Tibial nerve (tissue), 4 donors: ENCODE data around the gene MCC. TPM values are rescaled to one million over a fixed set of nuclear protein-coding genes. Genes with fewer than 3 reads are reported as not detected.

ENCODE experiments used
- DNase-seq, 2 donors: peaks; one replicate each; pipeline ENCODE4 v3.0.0-alpha.2; 2019; ENCODE audit warnings: low spot score in 2 of 2
- H3K27ac ChIP-seq, 4 donors: fragments of 200-600 bp; sonication (generic) in 3 of 4; one replicate each; pipeline ENCODE4 v1.5.1; 2017 to 2019; ENCODE audit warnings: mild to moderate bottlenecking in 1 of 4
- H3K27me3 ChIP-seq, 2 donors: fragments of 200-600 bp; sonication (generic) in 1 of 2; one replicate each; pipeline versions ENCODE4 v1.5.1 to v1.6.0; 2017 to 2019
- H3K36me3 ChIP-seq, 3 donors: fragments of 200-600 bp; sonication (generic); one replicate each; pipeline ENCODE4 v1.5.1; 2018 to 2019
- H3K4me1 ChIP-seq, 4 donors: fragments of 200-600 bp; sonication (generic) in 3 of 4; one replicate each; pipeline ENCODE4 v1.5.1; 2017 to 2019
- H3K4me3 ChIP-seq, 4 donors: fragments of 200-600 bp; sonication (generic) in 3 of 4; one replicate each; pipeline ENCODE4 v1.5.1; 2017 to 2019; ENCODE audit warnings: mild to moderate bottlenecking in 1 of 4, moderate library complexity in 1 of 4
- H3K9me3 ChIP-seq, 4 donors: fragments of 200-600 bp; sonication (generic) in 3 of 4; one replicate each; pipeline ENCODE4 v1.5.1; 2017 to 2019
- EP300 ChIP-seq, 2 donors: sonication (generic); formaldehyde crosslinking; IDR thresholded peaks; one replicate each; pipeline ENCODE4 v1.6.1; 2017; ENCODE audit warnings: antibody characterized with exemption in 2 of 2, mild to moderate bottlenecking in 1 of 2
- POLR2A ChIP-seq, 2 donors: fragments of 450-650 bp; IDR thresholded peaks; one replicate each; pipeline ENCODE4 v1.6.1; 2017; ENCODE audit warnings: antibody characterized with exemption in 2 of 2, mild to moderate bottlenecking in 2 of 2, moderate library complexity in 2 of 2
- WGBS, 2 donors: methylation state at CpG; one replicate each; pipeline ENCODE4 v1.1.5; 2018; 5-methylcytosine and 5-hydroxymethylcytosine counted together
- total RNA-seq, 4 donors: library from RNA; depleted of rRNA; stranded (reverse); fragments of >200 nt; gene quantifications; one replicate each; pipeline ENCODE4 v1.1.0, GENCODE V29; 2016
- TF ChIP-seq, protein P1 (sequence below), 5 experiments: fragments of 200-600 bp in 3 of 5; fragments of 450-650 bp in 2 of 5; sonication (generic) in 3 of 5; IDR thresholded peaks; one replicate each; pipeline ENCODE4 v1.5.1; 2016 to 2019; ENCODE audit warnings: antibody characterized with exemption in 5 of 5, mild to moderate bottlenecking in 3 of 5, moderate library complexity in 2 of 5

MCC gene
- total RNA-seq, 4 donors from 2014 or later: 55.5 to 122 (median 80.9) TPM

DNA sequence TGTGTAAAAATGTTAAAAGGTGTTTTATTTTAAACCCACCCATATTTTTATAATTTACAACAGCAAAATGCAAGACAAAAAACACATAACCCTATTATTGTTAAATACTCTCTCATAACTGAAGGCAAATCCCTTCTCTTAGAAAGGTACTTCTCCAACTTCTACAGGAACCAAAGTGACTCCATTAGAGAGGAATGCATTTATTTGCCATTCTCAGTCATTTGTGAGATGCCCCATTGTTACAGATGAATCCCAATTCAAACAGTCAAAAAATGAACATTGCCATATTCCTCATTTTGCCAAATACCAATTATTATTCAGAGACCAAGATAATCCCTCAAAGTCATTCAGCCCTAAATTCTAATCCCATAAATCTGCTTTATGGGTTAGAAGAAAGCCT, 229.2 kb downstream of the MCC start:
- TF ChIP-seq, protein P1, sequence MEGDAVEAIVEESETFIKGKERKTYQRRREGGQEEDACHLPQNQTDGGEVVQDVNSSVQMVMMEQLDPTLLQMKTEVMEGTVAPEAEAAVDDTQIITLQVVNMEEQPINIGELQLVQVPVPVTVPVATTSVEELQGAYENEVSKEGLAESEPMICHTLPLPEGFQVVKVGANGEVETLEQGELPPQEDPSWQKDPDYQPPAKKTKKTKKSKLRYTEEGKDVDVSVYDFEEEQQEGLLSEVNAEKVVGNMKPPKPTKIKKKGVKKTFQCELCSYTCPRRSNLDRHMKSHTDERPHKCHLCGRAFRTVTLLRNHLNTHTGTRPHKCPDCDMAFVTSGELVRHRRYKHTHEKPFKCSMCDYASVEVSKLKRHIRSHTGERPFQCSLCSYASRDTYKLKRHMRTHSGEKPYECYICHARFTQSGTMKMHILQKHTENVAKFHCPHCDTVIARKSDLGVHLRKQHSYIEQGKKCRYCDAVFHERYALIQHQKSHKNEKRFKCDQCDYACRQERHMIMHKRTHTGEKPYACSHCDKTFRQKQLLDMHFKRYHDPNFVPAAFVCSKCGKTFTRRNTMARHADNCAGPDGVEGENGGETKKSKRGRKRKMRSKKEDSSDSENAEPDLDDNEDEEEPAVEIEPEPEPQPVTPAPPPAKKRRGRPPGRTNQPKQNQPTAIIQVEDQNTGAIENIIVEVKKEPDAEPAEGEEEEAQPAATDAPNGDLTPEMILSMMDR (IDR thresholded peaks at IDR 0.05): no peak
- TF ChIP-seq POLR2A (IDR thresholded peaks at IDR 0.05) (no peak), EP300 (IDR thresholded peaks at IDR 0.05) (no peak)
- no peaks in the 10 kb centered on the region for H3K9me3 ChIP-seq
- H3K36me3 ChIP-seq: no peaks in the 10 kb centered on the region
- no peak overlapping the region for H3K27ac ChIP-seq
- no peaks in the 10 kb centered on the region for H3K27me3 ChIP-seq
- no peak overlapping the region for H3K4me3 ChIP-seq
- H3K4me1 ChIP-seq: peaks cover 0 to 29% (median 0%) of the 10 kb centered on the region in 4 donors
- DNase-seq: no peak

DNA sequence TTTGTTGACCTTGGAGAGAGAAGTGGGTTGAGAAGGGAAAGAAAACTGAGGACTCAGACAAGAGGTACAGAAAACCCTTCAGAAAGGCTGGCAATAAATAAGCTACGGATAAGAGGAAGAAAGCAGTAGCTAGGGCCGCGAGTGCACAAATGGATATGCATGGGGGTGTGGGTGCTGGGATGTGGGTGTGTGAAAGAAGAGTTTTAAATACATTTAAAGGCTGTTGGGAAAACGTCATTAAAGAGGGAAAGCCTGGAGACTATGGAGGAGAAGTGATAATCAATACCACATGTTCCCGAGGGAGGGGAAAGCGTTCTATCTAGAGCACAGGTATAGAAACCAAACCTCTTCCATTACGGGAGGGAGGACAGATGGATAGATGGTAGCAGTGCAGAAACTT, 230.7 kb downstream of the MCC start:
- no peak for TF ChIP-seq POLR2A (IDR thresholded peaks at IDR 0.05)
- TF ChIP-seq EP300 (IDR thresholded peaks at IDR 0.05): no peak
- TF ChIP-seq, protein P1 (IDR thresholded peaks at IDR 0.05): no peak
- Histone ChIP-seq H3K4me3 (no peak overlapping the region), H3K9me3 (no peaks in the 10 kb centered on the region), H3K27me3 (no peaks in the 10 kb centered on the region), H3K36me3 (no peaks in the 10 kb centered on the region), H3K4me1 (peaks cover 0 to 22% (median 0%) of the 10 kb centered on the region in 4 donors), H3K27ac (no peak overlapping the region)
- no peak for DNase-seq
- 83 to 89% methylated on average over 7 of the region's 7 CpGs for WGBS, 2 donors

- no peaks in the 10 kb centered on the region for H3K27me3 ChIP-seq
- peaks cover 0 to 25% (median 2%) of the 10 kb centered on the region in 4 donors for H3K4me1 ChIP-seq
- no peak for DNase-seq
- no peaks in the 10 kb centered on the region for H3K36me3 ChIP-seq
- H3K9me3 ChIP-seq: no peaks in the 10 kb centered on the region
- no peak overlapping the region for H3K4me3 ChIP-seq
- no peak overlapping the region for H3K27ac ChIP-seq
- TF ChIP-seq POLR2A (IDR thresholded peaks at IDR 0.05): no peak
- TF ChIP-seq, protein P1 (IDR thresholded peaks at IDR 0.05): no peak
- TF ChIP-seq EP300 (IDR thresholded peaks at IDR 0.05): no peak
- 93 to 94% methylated on average over 4 of the region's 4 CpGs for WGBS, 2 donors
These were observed 231.4 kb downstream of the MCC start for GRCh38 chr5:113256671-113257452.

DNA sequence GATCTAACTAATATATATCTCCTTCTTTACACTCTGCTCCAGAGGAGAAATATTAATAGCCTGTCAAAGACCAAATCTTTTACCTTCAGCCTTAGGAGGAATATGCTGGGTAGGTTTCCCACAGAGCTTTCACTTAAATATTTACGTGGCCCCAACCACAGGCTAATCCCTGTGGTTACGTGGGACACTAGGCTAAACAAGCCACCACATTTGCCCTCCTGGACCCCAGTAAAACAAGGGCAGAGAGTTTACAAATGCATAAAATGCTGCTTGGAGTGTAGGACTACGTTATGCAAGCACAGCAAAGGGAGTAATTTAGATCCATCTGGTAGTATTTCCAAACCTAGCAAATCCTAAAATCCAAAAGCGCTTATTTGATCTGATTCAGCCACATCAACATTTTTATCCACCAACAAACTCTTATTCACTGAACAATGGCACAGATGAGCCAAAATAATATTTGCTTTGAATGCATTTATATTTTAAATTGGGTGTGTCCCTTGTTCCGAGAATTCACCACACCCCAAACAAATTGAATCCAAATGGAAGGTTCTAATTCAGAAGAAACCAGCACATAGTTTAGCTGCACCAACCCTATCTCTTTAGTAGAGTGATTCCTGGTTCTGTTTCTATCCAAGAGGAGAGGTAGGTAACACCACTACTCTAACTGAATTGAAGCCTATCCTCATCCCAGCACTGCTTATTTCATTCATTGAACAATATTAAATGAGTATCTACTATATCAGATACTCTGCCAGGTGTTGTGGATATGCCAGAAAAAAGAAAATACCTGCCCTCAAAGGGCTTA, 232.5 kb downstream of the MCC start:
- no peak overlapping the region for H3K4me3 ChIP-seq
- H3K36me3 ChIP-seq: no peaks in the 10 kb centered on the region
- H3K4me1 ChIP-seq: peaks cover 0 to 36% (median 9%) of the 10 kb centered on the region in 4 donors
- TF ChIP-seq EP300 (IDR thresholded peaks at IDR 0.05) (no peak), POLR2A (IDR thresholded peaks at IDR 0.05) (no peak)
- TF ChIP-seq, protein P1 (IDR thresholded peaks at IDR 0.05): no peak
- H3K27ac ChIP-seq: peak overlapping the region in 2 of 4 donors; percentile 57 to 69
- DNase-seq: no peak
- H3K9me3 ChIP-seq: no peaks in the 10 kb centered on the region
- WGBS, 2 donors: 64 to 70% methylated on average over 5 of the region's 5 CpGs
- no peaks in the 10 kb centered on the region for H3K27me3 ChIP-seq

- DNase-seq: no peak
- TF ChIP-seq EP300 (IDR thresholded peaks at IDR 0.05): peak in 1 of 2 donors; percentile 65
- TF ChIP-seq, protein P1 (IDR thresholded peaks at IDR 0.05): no peak
- WGBS, 2 donors: 32 to 39% methylated on average over 4 of the region's 4 CpGs
- Histone ChIP-seq H3K27ac (peak overlapping the region in 2 of 4 donors; percentile 57 to 69), H3K4me3 (no peak overlapping the region), H3K4me1 (peaks cover 0 to 43% (median 11%) of the 10 kb centered on the region in 4 donors), H3K36me3 (no peaks in the 10 kb centered on the region), H3K9me3 (no peaks in the 10 kb centered on the region), H3K27me3 (no peaks in the 10 kb centered on the region)
These were observed 233.1 kb downstream of the MCC start for GRCh38 chr5:113255105-113255504.
